Hepatocyte (in vitro differentiated cells): ENCODE data around the gene DNMT1.

ENCODE experiments used
- CTCF ChIP-seq: fragments of 200-600 bp; sonication (generic); IDR thresholded peaks from 2 replicates; pipeline ENCODE4 v1.5.1; 2016; ENCODE audit warnings: antibody characterized with exemption, mild to moderate bottlenecking; ENCODE audit not compliant: poor library complexity
- EZH2 ChIP-seq: fragments of 200-600 bp; sonication (generic); IDR thresholded peaks from 2 replicates; pipeline ENCODE4 v1.6.1; 2016; ENCODE audit warnings: antibody characterized with exemption, mild to moderate bottlenecking, borderline replicate concordance
- EZH2phosphoT487 ChIP-seq: fragments of 200-600 bp; sonication (generic); IDR thresholded peaks from one replicate; pipeline ENCODE4 v1.6.1; 2018; ENCODE audit warnings: antibody characterized with exemption, mild to moderate bottlenecking, low read depth, moderate library complexity; ENCODE audit not compliant: unreplicated experiment, severe bottlenecking

- TF ChIP-seq CTCF (no peak), EZH2phosphoT487 (no peak), EZH2 (no peak)
These were observed 43.5 kb upstream of the DNMT1 start for GRCh38 chr19:10238172-10238783.
